ENCODE measurements around the gene UGT1A10. TPM values are rescaled to one million over a fixed set of nuclear protein-coding genes. Genes with fewer than 3 reads are reported as not detected.

The UGT1A10 gene
- total and polyA plus RNA-seq, 2 donors (not counting 3 experiments of a cell fraction or from before 2014, with no cell fraction given): not detected

DNA sequence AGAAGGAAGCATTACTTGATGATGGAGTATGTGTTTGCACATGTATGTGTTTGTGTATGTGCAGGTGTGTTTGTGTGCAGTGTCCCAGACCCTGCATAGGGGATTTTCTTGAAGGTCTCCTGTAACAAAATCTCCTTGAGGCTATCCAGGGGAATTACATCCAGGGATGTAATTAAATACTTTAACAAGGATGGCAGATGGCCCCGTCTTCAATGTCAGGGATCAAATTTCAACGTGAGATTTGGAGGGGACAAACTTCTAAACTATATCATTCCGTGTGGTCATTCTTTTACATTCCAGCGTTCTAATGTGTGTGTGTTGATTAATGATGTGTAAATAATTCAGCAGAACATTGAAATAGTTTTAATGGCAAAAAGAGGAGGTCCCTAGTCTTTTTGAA, 38.7 kb downstream of the UGT1A10 start:
- Histone ChIP-seq H4K20me1 (replicated peaks; ENCODE audit: control insufficient read depth, extremely low read depth, insufficient read depth, low read length) (no peaks in the 10 kb centered on the region), H3K4me1 (ENCODE audit: control insufficient read depth, extremely low read depth, insufficient read depth, low read length) (no peaks in the 10 kb centered on the region), H3K36me3 (ENCODE audit: control insufficient read depth in 2 of 2, extremely low read depth in 1 of 2, insufficient read depth in 2 of 2, low read length in 2 of 2) (no peaks in the 10 kb centered on the region), H3K9me3 (replicated peaks; ENCODE audit: control insufficient read depth, insufficient read depth, low read length) (no peaks in the 10 kb centered on the region), H3K79me2 (ENCODE audit: control insufficient read depth, insufficient read depth, low read length) (no peaks in the 10 kb centered on the region), H3K27me3 (ENCODE audit: control insufficient read depth in 2 of 2, insufficient read depth in 2 of 2, low read length in 2 of 2) (no peaks in the 10 kb centered on the region), H2AFZ (ENCODE audit: low read depth, low read length) (no peak overlapping the region), H3K9me1 (replicated peaks; ENCODE audit: control insufficient read depth, extremely low read depth, insufficient read depth, low read length) (no peaks in the 10 kb centered on the region), H3K9ac (replicated peaks; ENCODE audit: extremely low read depth, insufficient read depth, low read length) (no peak overlapping the region), H3K27ac (ENCODE audit: insufficient read depth, low read depth, low read length) (no peak overlapping the region), H3K4me2 (ENCODE audit: insufficient read depth, low read length) (no peak overlapping the region), H3K4me3 (replicated peaks in 1 of 3; ENCODE audit: insufficient read depth in 1 of 3, low read depth in 1 of 3, low read length in 3 of 3) (no peak overlapping the region)
- ChIA-PET CTCF (no interaction called here), POLR2A (no interaction called here)
- TF ChIP-seq POLR2AphosphoS5 (IDR thresholded peaks at IDR 0.05; ENCODE audit: insufficient read depth, low read depth, low read length) (no peak), MYC (IDR thresholded peaks at IDR 0.05; ENCODE audit: low read depth, low read length) (no peak), FOS (IDR thresholded peaks at IDR 0.05; ENCODE audit: borderline replicate concordance, insufficient read depth, low read length) (no peak), GATA2 (IDR thresholded peaks at IDR 0.05; ENCODE audit: insufficient read depth, insufficient read length, low read depth, low read length) (no peak), POLR2A (IDR thresholded peaks at IDR 0.05; ENCODE audit: low read depth, low read length) (no peak), JUN (IDR thresholded peaks at IDR 0.05; ENCODE audit: borderline replicate concordance, insufficient read depth, insufficient read length, low read depth) (no peak), EZH2 (IDR thresholded peaks at IDR 0.05; ENCODE audit: borderline replicate concordance, low read depth, low read length, severe bottlenecking) (no peak)
- TF ChIP-seq, protein P1, sequence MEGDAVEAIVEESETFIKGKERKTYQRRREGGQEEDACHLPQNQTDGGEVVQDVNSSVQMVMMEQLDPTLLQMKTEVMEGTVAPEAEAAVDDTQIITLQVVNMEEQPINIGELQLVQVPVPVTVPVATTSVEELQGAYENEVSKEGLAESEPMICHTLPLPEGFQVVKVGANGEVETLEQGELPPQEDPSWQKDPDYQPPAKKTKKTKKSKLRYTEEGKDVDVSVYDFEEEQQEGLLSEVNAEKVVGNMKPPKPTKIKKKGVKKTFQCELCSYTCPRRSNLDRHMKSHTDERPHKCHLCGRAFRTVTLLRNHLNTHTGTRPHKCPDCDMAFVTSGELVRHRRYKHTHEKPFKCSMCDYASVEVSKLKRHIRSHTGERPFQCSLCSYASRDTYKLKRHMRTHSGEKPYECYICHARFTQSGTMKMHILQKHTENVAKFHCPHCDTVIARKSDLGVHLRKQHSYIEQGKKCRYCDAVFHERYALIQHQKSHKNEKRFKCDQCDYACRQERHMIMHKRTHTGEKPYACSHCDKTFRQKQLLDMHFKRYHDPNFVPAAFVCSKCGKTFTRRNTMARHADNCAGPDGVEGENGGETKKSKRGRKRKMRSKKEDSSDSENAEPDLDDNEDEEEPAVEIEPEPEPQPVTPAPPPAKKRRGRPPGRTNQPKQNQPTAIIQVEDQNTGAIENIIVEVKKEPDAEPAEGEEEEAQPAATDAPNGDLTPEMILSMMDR (IDR thresholded peaks at IDR 0.05; ENCODE audit: extremely low read depth in 1 of 2, insufficient read depth in 1 of 2, low read depth in 1 of 2, low read length in 2 of 2): no peak
- TF ChIP-seq, protein P2, sequence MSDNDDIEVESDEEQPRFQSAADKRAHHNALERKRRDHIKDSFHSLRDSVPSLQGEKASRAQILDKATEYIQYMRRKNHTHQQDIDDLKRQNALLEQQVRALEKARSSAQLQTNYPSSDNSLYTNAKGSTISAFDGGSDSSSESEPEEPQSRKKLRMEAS (IDR thresholded peaks at IDR 0.05; ENCODE audit: insufficient read depth, insufficient read length): no peak
- intact Hi-C loops (cut with micrococcal nuclease) (no loop called here), dilution Hi-C loops (cut with MboI; ENCODE audit: extremely low pct_ligation_motif_present, low sequenced_read_pairs) (no loop called here)
- FAIRE-seq (peak; percentile 35), DNase-seq (ENCODE audit: low read depth, low spot score) (no peak)
- no TSS peak for BruUV-seq (replicated peaks)
